Measurements from ENCODE around the gene CLPX. TPM values are rescaled to one million over a fixed set of nuclear protein-coding genes. Genes with fewer than 3 reads are reported as not detected.
A peak's percentile ranks its signal among the peaks of the same experiment; 100 is the strongest.
"Not testable (repeated sequence)": the region's sequence is repeated elsewhere in the genome, so short reads cannot be mapped to it uniquely, and the experiment has no call there.

CLPX gene
- total RNA-seq, 2 donors from 2014 or later = 40.8 to 52.5 TPM

DNA sequence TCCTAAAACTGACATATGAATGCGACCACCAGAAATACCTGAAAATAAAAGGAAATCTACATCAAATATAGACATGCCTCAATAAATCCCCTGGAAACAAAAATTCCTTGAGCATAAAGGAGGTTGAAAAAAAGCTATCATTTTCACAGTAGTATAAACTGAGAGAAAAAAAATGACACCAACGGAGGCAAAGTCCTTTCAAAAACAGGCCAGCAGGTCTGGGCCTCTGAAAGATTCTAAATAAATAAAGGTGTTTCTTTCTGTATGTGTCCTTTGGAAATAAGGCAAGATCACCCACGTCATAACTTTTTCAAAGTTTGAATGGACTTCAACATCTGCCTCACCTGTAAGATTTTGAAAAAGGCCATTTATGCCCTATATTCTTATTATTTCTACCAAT, 5.0 kb downstream of the CLPX start:
- no peak for ATAC-seq
- no peak for DNase-seq
- intact Hi-C loops (cut with DNase I) = no loop called here

DNA sequence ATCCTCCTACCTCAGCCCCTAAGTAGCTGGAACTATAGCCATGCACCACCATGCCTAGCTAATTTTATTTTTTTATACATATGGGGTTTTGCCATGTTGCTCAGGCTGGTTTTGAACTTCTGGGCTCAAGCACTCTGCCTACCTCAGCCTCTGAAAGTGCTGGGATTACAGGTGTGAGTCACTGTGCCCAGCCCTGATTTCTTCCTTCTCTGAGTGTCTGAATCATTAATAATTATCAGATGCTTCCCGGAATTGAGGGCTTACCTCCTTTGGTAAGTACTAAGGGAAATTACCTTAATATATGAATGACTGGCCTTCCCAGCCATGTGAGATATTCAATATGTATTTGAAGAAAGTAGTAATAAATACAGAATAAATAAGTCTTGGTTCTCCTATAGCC, 7.2 kb downstream of the CLPX start:
- peak in 1 of 2 donors; percentile 73 for ATAC-seq
- intact Hi-C loops (cut with DNase I) = no loop called here

DNA sequence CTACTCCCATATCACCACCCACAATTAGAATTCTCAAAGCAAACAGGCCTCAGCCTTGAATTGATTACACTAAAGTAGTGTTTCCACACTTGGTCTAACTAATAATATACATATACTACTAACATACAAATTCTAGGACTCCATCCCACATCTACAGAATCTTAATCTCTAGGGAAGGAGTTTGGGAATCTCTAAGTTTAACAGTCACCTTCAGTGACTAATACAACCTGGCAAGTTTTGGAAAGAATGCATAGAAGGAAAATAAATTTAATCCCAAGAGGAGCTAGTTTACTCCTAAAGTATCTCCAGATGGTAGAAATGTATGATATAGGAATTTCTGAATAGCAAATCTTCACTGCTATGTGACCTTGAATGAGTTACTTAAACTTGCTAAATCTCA, 9.1 kb downstream of the CLPX start:
- intact Hi-C loops (cut with DNase I) = no loop called here
- ATAC-seq (no peak), DNase-seq (no peak)

More for the DNA sequence above, 7.2 kb downstream of the CLPX start:
- DNase-seq = no peak

DNA sequence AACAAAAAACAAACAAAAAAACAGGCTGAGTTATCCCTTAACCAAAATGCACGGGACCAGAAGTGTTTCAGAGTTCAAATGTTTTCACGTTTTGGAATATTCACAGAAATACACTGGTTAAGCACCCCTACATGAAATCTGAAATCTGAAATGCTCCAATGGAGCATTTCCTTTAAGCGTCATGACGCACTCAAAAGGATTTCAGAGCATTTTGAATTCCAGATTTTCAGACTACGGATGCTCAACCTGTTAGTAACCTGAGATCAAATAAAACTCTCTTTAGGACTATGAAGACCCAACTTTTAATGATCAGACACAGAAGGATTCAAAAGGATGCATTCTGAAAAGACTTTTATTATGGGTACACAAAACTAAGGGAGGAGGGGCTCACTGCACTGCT, 9.6 kb downstream of the CLPX start:
- DNase-seq (no peak), ATAC-seq (no peak)
- intact Hi-C loops (cut with DNase I) = no loop called here

DNA sequence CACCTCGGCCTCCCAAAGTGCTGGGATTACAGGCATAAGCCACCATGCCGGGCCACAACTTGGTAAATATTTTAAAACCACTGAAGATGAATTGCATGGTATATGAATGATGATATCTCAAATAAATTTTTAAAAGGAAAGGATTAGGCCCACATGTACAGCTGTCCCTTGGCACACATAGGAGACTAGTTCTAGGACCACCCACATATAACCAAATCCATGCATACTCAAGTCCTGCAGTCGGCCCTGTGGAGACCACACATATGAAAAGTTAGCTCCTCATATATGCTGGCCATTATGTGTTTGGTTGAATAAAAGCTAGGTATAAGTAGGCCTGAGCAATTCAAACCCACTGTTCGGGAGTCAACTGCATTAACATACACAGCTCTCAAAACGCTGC, 10.6 kb downstream of the CLPX start:
- ATAC-seq (no peak), DNase-seq (no peak)
- intact Hi-C loops (cut with DNase I) = no loop called here

DNA sequence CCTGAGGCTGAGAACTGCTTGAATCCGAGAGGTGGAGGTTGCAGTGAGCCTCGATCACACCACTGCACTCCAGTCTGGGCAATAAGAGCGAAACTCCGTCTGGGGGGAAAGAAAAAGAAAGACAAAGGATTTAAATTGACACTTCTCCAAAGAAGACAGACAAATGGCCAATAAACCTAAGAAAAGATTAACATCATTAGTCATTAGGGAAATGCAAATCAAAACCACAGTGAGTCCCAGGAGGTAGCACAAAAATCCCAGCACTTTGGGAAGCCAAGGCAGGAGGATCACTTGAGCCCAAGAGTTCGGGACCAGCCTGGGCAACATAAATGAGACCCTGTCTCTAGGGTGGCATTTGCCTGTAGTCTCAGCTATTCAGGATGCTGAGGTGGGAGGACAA, 12.6 kb downstream of the CLPX start:
- intact Hi-C loops (cut with DNase I) = no loop called here
- no peak for ATAC-seq
- DNase-seq = no peak

DNA sequence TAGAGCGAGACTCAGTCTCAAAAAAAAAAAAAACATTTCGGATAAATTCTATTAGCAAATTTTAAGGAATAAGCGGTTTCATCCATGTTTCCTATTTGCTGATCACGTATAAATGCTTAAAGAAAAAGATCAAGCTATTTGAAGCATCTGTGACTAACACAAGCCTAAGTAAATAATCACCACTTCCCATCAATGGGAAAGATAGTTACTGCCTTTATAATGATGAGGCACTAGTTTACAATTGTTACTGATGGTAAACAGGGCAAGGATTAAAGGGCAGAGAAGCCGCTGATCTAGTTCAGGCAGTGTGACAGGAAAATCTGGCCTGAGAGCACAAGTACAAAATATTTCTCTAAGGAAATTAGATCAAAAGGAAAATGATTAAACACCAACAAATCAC, 13.7 kb downstream of the CLPX start:
- DNase-seq = no peak
- intact Hi-C loops (cut with DNase I) = no loop called here
- no peak for ATAC-seq

DNA sequence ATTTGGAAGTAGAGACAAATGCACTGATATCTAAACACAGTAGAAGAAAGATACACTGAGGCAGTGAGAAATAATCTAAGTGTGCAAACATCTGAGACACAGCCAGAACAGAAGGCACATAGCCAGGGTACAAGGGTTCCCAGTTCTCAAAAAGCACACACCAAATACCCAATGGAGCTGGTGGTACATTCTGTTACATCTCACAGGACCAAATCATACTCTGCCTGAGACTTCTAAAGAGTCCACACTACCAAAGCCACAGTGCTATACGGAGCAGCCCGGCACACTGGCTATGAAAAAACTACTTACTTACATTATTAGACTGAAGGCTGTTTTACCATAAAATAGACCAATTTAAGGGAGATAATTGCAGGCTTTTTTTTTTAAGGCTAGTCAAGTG, 19.3 kb downstream of the CLPX start:
- no peak for ATAC-seq
- no peak for DNase-seq
- intact Hi-C loops (cut with DNase I) = no loop called here

DNA sequence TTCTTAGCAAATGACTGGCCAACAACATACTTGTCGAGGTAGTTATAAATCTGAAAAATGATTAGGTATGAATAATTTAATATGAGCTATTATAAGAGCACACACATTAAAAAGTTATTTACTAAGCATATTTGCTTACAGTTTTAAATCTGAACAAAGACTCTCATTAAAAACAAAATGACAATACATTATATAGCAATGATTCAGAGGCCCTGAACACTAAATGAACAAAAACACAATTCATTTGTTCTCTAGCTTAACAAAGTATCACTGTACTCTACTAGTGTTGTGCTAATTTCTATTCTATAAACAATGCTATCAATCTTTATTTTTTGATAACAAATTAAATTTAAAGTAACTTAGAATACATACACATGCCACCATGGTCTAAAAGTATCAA, 21.0 kb downstream of the CLPX start:
- intact Hi-C loops (cut with DNase I) = no loop called here
- DNase-seq = no peak
- ATAC-seq = no peak

DNA sequence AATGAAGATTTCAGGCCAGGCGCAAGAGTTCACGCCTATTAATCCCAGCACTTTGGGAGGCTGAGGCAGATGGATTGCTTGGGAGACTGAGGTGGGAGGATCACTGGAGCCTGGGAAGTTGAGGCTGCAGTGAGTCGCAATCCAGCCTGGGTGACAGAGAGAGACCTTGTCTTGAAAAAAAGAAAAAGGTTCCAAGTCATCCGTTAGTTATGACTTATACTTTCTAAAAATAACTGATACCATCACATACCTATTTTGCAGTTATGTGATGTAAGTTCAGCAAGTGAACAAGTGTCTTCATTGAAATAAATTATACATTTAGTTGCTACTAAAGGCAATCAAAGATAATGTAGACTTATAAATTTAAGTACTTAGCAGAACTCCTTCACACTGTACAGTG, 22.1 kb downstream of the CLPX start:
- intact Hi-C loops (cut with DNase I) = no loop called here
- no peak for DNase-seq
- peak in 1 of 2 donors; percentile 12 for ATAC-seq

DNA sequence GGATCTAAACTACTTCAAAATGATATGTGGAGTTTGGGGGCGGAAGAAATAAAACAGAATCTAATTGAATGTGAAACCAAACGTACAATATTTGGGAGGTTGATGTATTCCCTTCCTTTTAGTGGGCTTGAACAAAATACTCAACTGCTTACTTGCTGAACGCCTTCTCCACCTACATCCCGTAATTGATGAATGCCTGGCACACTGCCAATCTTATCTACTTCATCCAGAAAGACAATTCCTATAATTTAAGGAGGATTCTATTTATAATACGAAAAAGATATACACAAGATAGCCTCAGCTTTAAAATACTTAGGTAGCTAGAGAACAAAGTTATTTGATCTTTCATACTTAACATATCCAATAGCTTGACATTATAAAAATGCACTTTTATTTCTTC, 28.4 kb downstream of the CLPX start:
- DNase-seq = no peak
- ATAC-seq = no peak
- intact Hi-C loops (cut with DNase I) = no loop called here

DNA sequence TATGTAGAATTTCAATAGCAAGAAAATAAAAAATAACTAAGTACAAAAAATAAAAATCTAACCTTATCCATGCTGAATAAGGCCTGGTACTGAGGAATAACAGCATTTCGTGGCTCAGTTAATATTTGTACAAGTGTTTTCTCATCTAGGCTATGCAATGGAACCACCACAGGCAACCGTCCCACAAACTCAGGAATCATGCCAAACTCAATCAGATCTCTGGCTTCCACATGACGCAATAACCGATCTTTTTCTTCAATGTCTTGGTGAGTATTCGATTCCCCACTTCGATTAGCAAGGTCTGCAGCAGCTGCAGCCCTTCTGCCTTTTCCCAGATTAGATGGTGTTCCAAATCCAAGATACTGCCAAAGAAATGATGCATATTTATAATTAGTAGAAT, 30.4 kb downstream of the CLPX start:
- ATAC-seq (no peak), DNase-seq (no peak)
- intact Hi-C loops (cut with DNase I) = no loop called here

DNA sequence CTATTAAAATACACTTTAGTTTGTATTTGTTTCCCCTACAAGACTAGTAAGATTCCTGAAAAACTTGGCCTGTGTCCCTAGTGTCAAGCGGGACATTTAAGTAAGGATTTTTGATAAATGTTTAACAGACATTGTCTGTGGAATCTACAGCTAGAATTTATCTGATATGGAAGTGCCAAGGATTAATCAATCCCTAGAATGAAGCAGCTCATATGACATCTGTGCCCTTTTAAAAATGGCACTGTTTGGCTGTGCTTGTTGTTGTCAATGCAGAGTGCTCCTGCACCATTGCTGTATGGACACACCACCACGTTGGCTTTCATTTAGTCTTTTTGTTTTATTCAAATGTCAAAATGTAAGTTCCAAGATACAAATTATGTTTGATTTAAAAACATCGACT, 37.2 kb downstream of the CLPX start:
- no peak for DNase-seq
- no peak for ATAC-seq
- intact Hi-C loops (cut with DNase I) = no loop called here

DNA sequence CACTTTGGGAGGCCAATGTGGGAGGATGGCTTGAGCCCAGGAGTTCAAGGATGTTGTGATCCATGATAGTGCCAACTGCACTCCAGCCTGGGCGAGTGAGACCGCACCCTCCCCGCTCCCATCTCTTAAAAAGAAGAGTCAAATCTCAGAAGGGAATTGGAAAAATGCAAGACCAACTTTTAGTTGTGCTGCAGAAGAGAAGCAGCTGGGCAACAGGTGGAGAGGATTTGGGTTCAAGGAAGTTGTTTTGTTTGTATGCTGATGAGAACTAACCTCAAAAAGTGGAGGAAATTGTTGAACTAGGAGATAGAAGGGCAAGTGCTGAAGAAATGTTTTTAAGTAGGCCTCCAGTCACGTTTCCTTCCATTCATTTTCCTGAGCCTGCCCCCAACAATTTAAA, 38.7 kb downstream of the CLPX start:
- DNase-seq (no peak), ATAC-seq (no peak)
- intact Hi-C loops (cut with DNase I) = no loop called here

DNA sequence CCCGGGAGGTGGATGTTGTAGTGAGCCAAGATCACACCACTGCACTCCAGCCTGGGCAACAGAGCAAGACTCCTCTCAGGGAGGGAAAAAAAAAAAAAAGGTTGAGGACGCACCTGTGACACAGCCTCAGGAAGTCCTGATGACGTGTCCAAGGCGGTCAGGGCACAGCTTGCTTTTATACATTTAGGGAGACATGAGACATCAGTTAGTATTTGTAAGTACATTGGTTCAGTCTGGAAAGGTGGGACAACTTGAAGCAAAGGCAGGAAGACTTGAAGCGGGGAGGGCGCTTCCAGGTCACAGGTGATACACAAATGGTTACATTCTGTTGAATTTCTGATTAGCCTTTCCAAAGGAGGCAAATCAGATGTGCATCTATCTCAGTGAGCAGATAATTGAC, 46.5 kb downstream of the CLPX start:
- DNase-seq; ATAC-seq; intact Hi-C loops (cut with DNase I): not testable (repeated sequence)

DNA sequence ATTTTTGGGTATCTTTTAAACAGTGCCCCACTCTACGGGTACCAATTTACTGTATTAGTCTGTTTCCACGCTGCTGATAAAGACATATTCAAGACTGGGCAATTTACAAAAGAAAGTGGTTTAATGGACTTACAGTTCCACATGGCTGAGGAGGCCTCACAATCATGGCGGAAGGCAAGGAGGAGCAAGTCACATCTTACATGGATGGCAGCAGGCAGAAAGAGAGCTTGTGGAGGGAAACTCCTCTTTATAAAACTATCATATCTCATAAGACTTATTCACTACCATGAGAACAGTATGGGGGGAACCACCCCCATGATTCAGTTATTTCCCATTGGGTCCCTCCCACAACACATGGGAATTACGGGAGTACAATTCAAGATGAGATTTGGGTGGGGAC, 47.2 kb downstream of the CLPX start:
- ATAC-seq; DNase-seq; intact Hi-C loops (cut with DNase I): not testable (repeated sequence)

DNA sequence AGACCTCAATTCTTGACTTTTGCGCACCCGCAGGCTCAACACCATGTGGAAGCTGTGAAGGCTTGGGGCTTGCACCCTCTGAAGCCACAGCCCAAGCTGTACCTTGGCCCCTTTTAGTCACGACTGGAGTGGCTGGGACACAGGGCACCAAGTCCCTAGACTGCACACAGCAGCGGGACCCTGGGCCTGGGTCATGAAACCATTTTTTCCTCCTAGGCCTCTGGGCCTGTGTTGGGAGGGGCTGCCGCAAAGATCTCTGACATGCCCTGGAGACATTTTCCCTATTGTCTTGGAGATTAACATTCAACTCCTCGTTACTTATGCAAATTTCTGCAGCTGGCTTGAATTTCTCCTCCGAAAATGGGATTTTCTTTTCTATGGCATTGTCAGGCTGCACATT, 48.1 kb downstream of the CLPX start:
- DNase-seq; ATAC-seq; intact Hi-C loops (cut with DNase I): not testable (repeated sequence)

DNA sequence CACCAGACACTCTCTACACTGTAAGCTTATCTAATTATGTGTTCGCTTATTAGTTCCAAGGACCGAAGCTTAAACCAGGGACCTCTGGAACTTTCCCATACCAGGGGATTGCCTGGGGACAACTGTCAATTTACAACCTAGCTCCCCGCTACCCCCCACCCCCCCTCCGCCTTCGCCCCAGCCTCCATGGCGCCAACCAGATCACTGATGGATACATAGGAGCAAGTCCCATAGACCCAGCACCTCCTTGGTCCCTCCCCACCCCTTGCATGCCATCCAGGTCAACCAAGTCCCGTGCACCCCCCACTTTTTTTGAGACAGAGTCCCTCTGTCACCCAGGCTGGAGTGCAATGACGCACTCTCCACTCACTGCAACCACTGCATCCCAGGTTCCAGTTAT, 50.6 kb downstream of the CLPX start:
- ATAC-seq = no peak
- intact Hi-C loops (cut with DNase I) = no loop called here
- no peak for DNase-seq

DNA sequence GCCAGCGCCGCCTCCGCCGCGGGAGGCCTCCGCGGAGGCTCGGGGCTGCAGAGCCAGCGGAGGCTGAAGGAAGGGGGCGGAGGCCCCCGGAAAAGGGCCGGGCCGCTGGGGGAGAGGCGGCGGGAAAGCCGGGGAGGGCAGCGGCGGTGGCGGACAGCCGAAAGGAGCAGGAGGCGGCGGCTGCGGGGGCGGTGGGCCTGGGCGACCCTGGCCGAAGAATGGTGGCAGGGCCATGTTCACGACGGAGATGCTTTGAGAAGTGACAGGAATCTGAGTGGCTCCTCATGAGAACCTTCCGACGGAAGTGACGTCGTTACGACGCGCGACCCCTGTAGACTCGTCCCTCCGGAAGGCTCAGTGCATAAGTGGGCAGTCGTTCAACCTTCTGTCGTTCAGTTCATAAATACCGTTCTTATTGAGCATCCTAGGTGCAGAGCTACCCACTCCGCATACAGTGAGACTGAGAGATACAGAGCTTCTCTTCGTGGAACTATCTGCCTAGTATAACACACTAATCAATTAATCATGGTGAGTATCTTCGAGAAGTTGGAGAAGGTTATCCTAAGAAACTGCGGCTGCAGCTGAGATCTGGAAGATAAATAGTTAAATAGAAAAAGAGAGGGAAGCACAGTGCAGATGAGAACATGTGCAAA, 51.5 kb downstream of the CLPX start, which contains the start of gene PDCD7:
PDCD7 (minus strand) TSS at position 261 of the 653 bp plus-strand sequence; CDS start at position 234, 27 bp downstream.
- intact Hi-C loops (cut with DNase I) = no loop called here
- DNase-seq (peak; percentile 93), ATAC-seq (peak; percentile 95 to 97)

DNA sequence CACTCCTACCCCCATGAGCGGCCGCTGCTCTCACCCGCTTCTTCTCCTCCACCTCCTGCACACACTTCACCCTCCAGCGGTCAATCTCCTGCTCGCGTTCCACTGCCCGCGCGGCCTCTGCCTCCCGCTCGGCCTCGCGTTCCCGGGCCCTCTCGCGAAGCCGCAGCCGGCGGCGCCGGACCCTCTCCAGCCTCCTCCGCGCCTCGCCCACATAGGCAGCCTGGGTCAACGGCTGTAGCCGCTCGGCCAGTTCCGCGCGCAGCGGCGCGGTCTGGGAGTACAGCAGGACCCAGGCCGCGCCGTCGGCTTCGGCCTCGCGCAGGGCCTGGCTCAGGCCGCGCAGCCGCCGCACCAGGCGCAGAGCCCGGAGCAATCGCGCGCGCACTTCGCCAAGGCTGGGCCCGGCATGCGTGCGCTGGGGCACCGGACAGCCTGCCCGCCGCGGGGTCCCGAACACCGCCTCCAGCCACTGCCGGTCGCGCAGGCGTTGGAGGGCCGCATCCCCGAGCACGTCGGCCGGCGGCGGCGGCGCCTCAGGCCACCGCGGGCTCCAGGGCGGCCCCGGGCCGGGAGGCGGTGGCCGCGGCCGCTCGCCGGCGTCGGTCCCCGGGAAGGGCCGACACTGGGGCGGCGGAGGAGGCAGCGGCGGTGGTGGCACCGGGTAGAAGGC, 52.1 kb downstream of the CLPX start:
- peak; percentile 76 to 77 for ATAC-seq
- peak; percentile 39 for DNase-seq
- intact Hi-C loops (cut with DNase I) = no loop called here

DNA sequence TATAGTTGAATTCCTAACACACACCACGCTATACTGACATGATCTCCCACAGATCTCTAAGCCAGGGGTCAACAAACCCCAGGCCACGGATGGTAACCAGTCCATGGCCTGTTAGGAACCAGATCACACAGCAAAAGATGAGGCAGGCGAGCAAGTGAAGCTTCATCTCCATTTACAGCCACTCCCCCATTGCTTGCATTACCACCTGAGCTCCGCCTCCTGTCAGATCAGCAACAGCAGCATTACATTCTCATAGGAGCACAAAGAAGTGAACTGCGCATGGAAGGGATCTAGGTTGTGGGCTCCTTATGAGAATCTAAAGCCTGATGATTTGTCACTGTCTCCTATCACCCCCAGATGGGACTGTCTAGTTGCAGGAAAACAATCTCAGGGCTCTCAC, 54.2 kb downstream of the CLPX start:
- no peak for DNase-seq
- intact Hi-C loops (cut with DNase I) = no loop called here

More for the DNA sequence above, 54.2 kb downstream of the CLPX start:
- ATAC-seq = no peak

Data from left cardiac atrium (tissue), 4 donors.